Islet of Langerhans (tissue), 1 donor: ENCODE measurements around the gene CRYGS.
"Not testable (repeated sequence)": the region's sequence is repeated elsewhere in the genome, so short reads cannot be mapped to it uniquely, and the experiment has no call there.

Experiments
- FAIRE-seq: peaks from one replicate; lab custom pipeline; 2011; peaks lifted over from hg19 to GRCh38; lab: Jason Lieb, UNC

Gene CRYGS

DNA sequence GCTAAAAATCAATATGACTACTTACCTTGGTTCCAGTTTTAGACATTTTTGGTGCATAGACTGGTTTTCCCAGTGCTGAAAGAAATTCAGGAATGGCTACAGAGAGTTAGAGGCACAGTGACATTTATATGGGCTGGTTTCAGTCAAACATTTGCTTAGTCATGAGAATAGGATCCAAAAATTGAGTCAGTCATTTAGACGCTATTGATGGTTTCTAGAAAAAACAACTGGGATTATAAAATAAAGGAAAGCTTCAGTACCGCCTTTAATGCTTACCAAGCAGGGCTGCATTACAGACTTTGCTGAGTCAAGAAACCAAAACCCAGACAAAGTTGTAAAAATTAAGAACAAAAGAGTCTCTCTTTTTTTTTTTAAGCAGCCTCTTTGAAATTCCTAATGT lies at the start of gene CRYGS:
Gene CRYGS (minus strand): TSS at position 100 of the 400 bp plus-strand sequence. CDS start 54 bp downstream, at position 46.
- no peak for FAIRE-seq

DNA sequence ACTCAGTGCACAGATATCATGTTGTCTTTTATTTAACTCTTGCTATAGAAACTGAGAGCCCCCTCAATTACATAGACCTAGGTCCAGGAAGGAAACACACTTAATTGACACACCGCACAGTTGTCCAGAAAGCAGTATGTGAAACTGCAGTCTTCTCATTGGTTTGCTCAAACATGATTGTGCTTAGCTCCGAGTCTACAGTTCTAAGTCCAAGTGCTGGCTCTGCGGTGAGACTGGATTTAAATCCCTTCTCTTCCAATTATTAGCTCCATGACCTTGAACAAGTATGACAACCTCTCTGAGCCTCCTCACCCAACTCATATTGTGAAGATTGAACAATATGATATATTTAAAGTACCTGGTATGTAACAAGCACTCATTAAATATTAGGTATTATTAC lies 49.7 kb upstream of the CRYGS start:
- no peak for FAIRE-seq

DNA sequence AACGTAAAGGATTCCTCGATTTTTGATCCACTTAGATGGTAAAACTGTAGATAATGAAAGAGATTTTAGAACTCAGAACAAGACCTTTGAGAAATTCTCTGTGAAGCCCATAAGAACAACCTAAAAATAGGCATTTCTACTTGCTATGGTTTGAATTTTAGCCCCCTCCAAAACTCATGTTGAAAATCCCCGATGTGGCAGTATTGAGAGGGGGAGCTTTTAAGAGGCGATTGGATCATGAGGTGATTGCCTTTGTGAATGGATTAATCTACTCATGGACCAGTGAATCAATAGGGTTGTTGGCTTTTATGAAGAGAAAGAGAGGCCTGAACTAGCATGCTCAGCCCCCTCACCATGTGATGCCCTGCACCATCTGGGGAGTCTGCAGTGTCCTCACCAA lies 48.5 kb upstream of the CRYGS start:
- FAIRE-seq: no peak

DNA sequence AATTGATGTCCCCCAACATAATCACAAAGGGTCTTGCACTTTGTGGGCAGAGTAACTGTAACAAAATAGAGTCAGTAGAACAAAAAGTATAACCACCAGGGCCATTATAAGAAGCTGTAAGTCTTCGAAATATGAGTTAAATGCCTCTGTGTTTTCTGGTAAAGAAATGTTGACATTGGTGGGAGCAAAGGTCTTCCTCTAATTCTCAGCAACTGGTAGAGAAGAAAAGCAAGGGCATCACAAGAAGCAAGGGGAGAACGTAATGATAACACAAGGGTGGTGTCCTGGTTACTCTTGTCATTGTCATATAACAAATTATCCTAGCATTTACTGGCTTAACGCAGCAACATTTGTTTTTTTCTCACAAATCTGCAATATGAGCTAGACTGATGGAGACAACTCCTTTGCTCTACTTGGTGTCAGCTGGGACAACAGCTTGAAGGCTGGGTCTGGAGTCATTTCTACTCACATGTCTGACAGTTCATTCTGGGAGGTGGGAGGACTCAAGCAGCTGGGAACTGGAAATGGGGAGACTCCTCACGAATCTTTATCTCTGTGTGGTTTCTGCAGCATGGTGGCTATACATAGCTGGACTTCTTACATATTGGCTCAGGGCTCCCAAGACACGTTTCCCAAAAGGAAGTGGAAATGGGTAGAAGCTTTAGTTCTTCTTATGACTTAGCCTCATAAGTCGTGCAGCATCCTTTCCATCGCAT lies 46.6 kb upstream of the CRYGS start:
- FAIRE-seq: no peak

DNA sequence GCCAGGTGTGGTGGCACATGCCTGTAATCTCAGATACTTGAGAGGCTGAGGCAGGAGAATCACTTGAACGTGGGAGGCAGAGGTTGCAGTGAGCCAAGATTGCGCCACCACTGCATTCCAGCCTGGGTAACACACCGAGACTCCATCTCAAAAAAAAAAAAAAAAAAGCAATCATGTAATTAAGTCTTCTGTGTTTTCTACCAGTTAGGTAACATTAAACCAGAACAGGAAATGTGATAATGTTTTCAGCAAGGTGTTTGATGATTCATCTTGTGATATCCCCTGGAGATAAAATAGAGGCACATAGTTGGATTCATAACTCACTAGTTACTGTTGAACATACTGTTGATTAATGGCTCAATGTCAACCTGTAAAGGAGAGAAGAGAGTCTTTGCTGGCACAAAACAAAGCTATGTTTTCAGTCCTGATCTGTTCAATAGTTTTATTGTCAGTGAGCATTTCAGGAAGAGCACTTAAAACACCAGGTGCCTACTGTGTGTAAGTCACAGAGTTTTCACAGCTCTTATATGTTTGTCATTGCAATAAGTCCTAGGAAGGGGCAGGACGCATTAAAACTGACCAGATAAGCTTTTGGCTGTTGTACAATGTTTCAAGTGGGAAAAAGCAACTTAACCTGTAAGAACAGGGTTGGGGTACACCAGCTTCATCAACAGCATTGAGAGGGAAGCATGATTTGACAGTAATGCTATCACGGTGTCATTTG lies 45.8 kb upstream of the CRYGS start:
- peak; percentile 74 for FAIRE-seq

DNA sequence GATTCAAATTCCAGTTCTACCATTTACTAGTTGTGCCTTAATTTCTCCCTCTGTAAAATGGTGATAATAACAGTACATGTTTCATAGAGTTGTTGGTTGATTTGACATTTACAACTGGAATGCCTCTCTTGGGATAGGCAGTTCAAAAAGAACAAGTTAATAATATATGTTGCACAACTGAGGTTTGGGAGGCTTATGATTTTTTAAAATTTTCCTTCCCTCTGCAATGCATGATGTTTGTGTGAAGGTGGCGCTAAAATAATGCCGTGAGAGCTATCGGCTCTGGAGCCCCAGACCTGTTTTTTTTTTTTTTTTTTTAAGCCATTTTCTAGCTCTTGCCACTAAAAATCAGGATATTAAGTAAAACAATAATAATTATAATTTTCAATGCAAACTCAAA lies 44.9 kb upstream of the CRYGS start:
- peak; percentile 73 for FAIRE-seq

DNA sequence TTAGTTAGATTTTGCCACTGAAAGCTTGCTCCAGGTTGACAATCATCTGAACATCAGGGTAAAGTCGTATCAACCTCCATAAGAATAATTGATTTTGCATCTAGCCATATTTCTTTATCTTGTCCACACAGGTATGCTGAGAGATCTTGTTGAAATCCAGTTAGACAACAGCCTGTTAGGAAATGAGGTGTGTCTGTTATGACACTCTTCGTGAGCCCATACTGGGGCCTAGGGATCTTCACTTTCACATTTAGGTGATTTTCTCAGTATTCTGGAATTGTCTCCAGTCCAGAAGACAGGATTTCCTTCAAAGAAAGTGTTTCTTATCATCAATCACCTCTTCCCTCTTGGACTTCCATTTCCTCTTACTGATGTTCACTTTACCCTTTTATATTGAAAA lies 44.5 kb upstream of the CRYGS start:
- FAIRE-seq: peak; percentile 75

DNA sequence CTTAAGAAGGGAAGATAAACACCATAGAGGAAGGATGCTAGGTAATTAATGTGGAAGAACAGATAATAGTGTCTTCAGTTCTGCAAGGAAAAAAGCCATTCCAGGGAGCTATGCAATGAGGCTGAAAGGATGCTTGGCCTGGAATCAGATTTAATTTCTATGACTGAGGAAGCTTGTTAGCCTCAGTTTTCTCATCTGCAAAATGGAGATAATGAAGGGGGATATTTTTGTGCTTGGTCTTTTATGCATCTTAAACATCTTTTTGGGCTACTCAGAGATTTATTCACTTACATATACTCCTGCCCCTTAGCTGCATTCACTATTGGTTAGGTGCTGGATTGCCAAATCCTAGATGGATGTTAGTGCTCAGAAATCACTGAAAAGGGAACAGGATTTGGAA lies 43.0 kb upstream of the CRYGS start:
- no peak for FAIRE-seq

DNA sequence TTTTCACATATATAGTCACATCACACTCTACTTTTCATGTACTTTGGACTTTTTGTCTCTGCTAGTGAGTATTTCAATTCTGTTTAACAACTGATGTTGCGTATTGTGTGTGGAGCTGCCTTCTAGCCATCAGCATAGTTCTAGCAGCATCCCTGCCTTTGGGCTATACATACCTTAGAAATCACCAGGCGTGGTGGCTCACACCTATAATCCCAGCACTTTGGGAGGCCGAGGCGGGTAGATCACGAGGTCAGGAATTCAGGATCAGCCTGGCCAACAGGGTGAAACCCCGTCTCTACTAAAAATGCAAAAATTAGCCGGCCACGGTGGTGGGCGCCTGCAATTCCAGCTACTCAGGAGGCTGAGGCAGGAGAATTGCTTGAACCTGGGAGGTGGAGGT lies 42.1 kb upstream of the CRYGS start:
- FAIRE-seq: not testable (repeated sequence)

DNA sequence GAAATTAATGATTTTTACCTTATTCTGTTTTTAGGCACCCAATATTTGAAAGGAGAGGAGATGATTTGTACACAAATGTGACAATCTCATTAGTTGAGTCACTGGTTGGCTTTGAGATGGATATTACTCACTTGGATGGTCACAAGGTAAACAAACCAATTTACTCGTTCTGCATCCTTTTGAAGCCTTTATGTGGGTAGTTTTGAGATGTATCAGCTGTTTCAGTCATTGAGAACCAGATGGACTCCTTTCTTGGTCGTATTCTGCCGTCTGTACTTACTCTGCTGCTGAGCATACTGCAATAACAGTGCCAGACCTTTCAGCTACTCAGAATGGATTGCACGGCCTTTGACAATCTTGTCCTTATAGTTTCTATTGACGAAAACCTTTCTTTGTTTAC lies 39.7 kb upstream of the CRYGS start:
- peak; percentile 77 for FAIRE-seq

DNA sequence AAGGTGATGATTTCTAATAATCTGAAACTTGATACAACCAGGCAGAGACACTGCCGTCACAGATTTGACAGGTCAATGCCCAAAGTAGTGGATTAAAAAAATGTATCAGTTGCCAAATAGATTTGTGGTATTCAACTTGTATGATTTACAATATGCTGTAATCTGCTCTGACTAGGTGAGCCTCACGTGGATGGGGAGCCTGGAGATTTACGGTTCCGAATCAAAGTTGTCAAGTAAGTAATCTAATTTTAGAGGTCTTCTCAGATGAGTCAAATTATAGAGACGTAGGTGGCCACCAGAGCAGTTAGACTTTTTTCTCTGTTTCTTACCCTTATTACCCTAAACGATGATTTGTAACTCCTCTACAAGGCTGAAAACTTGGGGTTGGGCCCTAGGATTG lies 38.4 kb upstream of the CRYGS start:
- no peak for FAIRE-seq

DNA sequence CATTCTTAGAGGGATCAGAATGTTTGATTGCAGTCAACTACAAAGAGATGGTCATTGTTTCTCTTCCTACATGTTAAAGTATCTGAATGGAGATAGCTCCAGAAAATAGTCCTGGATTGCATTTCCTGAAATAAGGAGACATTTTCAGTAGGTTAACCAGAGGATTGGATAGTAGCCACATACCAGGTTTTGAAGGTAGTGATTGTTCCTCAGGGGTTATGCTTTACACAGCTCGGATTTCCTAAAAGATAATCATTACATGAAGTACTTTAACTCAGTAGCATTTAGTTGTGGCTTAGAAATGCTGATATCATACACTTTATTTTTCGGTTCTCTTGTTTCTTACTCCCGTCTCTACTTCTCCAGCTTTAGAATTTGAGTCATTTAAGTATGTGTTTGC lies 36.6 kb upstream of the CRYGS start:
- no peak for FAIRE-seq

DNA sequence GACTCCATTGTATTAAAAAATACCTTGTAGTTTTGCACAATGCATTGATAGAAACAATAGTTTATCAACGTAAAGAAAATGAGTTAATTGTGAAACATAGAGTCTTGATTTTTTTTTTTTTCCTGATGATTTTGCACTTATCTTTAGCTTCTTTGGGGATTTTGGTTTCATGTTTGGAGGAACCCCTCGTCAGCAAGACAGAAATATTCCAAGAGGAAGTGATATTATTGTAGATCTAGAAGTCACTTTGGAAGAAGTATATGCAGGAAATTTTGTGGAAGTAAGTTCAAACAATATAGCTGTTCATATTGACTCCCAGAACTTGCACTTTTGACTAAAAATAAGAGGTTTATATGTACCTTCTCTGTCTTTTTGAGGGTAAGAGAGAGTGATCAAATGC lies 33.3 kb upstream of the CRYGS start:
- no peak for FAIRE-seq

DNA sequence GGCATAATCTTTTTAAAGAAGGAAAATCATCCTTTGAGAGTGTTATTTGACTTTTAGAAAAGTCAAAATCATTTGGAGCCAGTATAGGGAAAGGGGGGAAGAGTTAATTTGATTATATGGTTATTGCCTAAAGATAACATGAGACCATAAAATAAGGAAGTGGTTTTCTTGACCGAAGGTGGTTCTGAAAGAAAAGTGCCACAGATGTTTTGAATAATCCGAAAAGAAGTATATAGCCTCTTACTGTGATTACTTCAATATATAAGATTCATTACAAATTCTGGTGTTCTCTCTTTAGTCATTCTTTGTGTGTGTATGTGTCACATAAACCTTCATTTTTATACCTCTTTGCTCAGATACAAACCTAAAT lies 27.4 kb upstream of the CRYGS start:
- no peak for FAIRE-seq

DNA sequence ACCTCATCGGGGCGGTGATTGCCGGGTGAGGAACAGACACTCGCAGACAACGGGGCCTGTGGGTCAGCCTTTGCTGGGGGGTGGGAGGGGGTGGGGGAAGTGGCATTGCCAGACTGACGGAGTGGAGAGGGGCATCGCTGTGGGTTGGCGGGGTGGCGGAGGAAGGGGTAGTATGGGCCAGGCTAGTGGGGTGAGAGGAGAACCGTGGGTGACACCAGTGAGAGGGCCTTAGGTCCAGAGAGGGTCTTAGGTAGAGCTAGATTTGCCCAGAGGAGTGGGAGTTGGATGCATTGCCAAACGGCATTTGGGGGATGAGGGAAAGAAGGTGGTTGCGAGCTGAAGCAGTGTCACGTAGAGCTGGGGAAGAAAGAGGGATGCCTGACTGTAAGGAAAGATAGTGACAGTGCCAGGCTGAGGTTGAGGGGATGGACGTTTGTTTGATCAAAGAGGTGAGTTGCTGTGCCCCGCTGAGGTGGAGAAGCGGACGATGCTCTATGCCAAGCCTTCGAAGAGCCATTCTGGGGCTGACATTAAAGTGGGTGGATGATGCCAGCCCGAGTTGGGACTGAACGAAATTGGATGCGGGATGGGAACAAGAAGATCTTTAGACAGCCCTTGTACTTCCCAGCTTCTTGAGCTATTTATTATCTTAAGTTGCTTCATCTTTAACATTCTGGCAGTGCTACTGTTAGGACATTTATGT lies 26.9 kb upstream of the CRYGS start:
- FAIRE-seq: no peak

DNA sequence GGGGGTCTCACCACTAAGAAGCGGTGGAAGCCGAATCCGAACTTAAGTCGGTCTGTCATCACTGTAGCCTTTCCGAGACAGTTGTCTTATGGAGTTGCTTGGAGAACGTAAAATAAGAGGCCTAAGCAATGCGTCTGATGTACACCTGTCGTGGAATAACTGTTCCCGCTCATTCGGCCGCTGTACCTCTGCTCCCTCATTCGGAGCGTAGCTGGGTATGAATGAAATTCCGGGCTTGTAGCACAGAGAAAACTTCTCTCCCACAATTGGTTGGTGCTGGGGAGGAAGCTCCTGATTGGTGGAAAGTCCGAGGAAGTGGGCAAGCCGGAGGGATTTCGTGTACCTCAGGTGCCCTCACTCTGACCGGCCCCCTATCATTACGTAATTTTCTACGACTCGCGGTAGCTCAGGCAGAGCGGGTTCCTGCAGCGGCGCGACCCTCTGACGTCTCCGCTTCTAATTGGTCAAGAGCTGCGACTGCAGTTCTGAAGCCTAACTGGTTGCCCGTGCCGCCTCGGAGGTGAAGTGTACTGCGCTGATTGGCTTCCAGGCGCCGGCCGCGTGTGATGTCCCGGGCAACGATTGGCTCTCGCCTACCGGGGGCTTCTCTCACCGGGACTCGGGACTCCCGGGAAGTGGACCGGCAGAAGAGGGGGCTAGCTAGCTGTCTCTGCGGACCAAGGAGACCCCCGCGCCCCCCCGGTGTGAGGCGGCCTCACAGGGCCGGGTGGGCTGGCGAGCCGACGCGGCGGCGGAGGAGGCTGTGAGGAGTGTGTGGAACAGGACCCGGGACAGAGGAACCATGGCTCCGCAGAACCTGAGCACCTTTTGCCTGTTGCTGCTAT lies 26.1 kb upstream of the CRYGS start, which contains the start of gene DNAJB11:
Gene DNAJB11 (plus strand): TSS at position 625 of the 845 bp plus-strand sequence. CDS start 178 bp downstream, at position 803.
- peak; percentile 93 for FAIRE-seq

DNA sequence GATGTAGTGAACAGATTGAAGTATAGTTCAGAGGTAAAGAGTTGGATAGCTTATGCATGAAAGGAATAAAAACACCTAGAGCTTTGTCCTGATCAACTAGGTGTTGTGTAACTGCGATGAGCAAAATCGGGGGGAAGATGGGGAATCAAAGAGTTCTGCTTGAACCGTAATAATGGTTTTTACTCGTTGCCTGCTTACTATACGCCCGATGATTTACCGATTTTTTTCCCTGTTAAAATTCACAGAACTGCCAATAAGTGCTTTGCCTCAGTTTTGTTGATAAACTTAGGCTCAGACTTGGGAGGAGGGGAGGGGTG lies 25.6 kb upstream of the CRYGS start:
- FAIRE-seq: no peak

DNA sequence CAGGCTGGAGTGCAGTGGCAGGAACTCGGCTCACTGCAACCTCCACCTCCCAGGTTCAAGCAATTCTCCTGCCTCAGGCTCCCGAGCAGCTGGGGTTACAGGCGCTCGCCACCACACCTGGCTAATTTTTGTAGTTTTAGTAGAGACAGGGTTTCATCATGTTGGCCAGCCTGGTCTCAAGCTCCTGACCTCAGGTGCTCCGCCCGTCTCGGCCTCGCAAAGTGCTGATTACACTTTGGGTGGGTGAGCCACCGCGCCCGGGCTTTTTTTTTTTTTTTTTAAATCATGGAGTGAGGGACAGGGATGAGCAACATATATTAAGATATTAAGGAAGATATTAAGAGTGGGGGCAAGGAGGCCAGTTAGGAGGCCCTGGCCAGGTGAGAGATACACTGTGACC lies 25.2 kb upstream of the CRYGS start:
- not testable (repeated sequence) for FAIRE-seq

DNA sequence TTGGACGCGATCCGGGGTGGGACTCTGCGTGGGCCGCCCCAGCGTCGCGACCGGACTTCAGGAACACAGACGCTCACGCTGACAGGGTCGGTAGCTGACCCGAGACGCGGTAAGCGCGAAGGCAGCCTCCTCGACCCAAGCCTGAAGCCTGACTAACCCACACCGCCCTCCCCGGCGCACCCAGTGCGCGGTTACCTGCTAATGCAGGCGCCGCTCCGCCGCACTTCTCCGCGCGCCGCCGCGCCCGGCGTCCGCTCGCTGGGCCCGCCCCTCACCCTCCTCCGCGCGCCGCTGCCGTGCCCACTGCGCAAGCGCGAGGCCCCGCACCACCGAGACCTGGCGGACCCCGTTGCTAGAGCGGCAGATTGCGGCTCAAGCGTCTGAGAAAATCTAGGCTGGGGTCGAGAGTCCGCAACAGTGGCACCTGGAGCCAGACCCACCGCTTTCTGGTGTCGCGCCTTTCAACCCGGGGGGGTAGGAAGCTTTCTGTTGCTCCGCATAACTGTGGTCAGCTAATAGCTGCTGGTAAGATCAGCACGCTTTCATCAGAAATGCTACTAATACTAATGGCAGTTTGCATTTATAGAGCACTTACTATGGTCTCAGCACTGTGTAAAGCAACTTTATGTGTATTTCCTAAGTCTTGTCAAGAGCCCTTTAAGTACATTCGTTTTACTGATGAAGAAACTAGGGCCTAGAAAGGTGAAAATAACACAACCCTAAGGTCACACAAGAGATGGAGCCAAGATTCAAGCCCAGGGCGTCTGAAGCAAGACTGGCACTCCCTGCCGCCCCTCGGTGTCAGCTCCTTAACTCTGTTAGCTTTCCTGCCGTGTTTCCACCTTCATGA lies 23.1 kb upstream of the CRYGS start, which contains the start of gene TBCCD1:
Gene TBCCD1 (minus strand): TSS at position 268 of the 850 bp plus-strand sequence. CDS start 3,010 bp downstream, outside the sequence.
- FAIRE-seq: no peak

DNA sequence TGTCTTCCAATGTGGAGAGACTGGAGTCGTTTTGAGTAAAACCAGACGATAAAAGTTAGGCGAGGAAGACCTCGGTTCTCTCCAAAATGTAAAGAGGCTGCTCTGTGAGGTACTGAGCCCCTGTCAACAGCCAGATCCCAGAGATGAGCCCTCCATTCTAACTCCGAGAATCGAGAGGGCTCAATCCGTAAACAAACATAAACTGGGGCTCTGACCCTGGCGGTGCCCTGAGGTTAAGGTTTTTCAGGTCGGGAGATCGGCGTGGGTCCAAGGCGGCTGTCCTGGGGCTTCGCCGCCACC lies 22.5 kb upstream of the CRYGS start:
- FAIRE-seq: no peak

DNA sequence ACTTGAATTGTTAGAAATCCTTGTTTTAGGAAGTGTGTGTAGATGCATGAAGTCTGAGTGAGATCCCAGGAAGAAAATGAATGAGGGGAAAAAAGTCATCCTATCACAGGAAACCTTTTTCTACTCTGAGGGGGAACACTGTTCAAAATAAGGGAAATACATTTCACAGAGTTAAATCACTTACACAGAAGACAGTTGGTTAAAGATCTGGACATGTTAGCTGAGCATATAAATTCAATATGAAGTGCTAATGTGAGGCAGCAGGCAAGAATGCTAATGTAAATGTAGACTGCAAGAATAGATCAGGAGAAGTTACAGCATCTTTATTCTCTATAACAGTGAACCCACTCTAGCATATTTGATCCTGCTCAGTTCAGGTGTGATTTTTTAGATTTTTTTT lies 20.4 kb upstream of the CRYGS start:
- no peak for FAIRE-seq
